HG03575 (cell line): ENCODE results near the gene ABCD2.
"Not testable (repeated sequence)": the region's sequence is repeated elsewhere in the genome, so short reads cannot be mapped to it uniquely, and the experiment has no call there.

Source experiments
- ATAC-seq: cut with Tn5 transposase; IDR thresholded peaks from one replicate; pipeline ENCODE4 v1.9.1; 2021; ENCODE audit not compliant: unreplicated experiment, insufficient number of reproducible peaks, low FRiP score; ENCODE audit errors: extremely low read depth

ABCD2 gene

GRCh38 chr12:39616666-39617065, 2.9 kb downstream of the ABCD2 start:
- ATAC-seq = no peak

- ATAC-seq = no peak
These were observed 3.4 kb downstream of the ABCD2 start for GRCh38 chr12:39616251-39616650.

DNA sequence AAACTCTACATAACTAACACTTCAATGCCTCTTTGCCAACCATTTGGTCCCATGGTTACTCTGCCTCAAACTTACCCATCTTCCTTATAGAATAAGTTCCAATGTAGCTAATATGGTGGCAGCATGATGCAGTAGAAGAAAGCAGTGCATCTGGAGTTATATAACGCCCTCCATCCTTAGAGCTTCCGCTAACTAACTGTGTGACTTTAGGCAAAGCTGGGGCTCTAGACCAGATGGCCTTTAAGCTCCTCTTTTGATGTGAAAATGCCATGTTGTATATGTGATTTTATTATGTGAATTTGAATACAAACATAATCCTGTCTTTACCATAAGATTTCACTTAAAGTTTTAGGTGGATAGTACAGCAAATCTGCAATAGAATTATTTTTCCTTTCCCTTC, 6.1 kb downstream of the ABCD2 start:
- no peak for ATAC-seq

GRCh38 chr12:39612250-39612649, 7.4 kb downstream of the ABCD2 start:
- no peak for ATAC-seq

DNA sequence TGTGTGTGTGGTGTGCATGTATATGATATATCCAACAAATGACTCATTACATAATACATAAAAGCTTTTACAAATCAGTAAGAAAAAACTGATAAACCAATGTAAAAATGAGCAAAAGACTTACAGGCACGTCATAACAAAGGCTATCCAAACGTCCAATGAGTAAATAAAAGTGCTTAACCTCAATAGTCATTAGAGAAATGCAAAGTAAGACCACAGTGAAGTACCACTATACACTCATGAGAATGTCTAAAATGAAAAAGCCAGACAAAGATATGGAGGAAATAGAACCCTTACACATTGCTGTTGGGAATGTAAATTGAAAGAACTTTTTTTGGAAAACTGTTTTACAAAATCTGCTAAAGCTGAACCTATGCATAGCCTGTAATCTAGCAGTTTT, 7.8 kb downstream of the ABCD2 start:
- no peak for ATAC-seq

DNA sequence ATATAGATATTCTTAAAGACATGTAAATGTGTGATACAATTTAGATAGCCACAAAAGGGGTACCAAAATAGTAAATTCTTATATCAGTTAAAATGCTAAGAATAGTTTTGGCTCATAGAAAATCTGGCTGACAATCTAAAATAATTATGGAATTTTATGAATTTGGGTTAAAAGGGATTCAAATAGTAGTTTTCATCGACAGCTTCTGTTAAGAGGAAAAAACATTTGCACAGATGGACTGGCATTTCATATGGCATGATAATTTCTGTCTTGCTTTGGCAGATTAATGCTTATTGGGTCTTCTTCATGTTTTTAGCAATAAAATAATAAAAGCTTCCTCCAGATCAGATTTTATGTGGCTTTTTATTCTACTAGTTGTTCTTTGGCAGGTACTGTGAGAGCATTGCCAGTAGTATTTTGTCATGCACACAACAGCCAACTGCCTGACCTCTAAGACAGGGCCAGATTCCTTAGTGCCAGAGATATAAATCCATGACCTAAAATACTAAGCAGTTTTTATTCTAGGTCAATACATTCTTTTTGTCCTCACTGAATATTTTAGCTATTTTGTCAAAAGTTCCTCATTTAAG, 9.1 kb downstream of the ABCD2 start:
- no peak for ATAC-seq

DNA sequence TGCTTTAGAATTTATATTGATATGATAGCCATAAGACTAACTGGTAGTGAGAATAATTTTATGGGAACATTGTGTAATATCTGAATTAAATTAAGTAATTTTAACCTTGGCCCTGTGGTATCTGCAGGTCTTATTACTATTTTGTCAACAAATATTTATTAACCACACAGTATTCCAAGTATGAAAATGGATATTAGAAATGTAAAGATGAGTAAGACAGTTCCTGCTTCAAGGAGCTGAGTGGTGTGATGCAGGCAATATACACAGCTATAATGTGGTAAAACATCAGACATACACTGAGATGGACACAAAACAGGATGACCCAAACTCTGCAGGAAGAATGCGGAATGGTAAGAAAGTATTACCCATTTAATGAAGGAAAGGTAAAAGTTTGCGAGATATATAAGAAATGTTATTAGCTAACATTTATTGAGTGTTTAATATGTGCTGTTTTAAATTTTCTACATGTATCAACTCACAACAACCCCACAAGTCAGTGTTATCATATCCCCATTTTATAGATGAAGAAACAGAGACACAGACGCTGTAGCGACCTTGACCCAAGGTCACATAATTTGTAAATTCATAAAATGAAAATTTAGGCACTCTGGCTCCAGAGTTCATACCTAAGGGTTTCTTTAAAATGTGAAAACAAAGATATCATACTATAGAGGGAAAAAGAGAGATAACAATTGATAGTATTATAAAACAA, 12.7 kb downstream of the ABCD2 start:
- ATAC-seq = no peak

DNA sequence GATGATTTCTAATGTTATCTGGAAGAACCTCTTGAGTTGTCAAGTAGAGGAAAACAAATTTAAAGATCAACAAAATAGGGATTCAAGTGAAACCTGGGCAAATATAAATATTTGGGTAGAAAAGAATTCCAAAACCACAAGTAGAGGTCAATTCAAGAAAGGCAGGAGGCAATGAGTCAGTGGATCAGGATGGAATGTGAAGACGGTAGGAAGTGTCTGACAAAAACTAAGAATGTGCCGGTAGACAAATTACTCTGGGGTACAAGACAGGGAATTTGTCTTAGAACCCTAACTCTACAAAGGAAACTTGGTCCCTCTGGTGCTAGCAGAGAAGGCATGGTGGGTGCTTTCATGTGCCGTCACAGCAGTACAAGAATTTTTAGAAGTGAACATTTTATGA, 13.6 kb downstream of the ABCD2 start:
- ATAC-seq = no peak

DNA sequence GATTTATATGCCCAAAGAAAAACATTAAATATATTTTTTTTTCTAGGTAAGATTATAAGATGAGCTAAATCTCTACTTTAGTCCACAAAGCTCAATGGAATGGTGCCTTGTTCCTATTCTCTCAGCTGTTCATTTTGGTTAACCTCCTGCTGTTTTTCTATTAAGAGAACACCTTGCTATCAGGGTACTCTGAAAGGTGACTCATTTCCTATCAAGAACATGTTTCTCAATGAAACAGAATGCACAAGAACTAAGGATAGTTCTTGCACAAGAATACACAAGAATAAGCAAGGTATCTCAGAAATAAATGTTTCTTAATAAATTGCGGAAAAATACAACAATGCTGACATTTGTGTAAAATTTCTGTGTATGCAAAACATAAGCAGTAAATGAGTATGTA, 14.1 kb downstream of the ABCD2 start:
- no peak for ATAC-seq

- no peak for ATAC-seq
These were observed 16.5 kb downstream of the ABCD2 start for GRCh38 chr12:39603065-39603464.

- not testable (repeated sequence) for ATAC-seq
These were observed 17.7 kb downstream of the ABCD2 start for GRCh38 chr12:39601951-39602350.

GRCh38 chr12:39595928-39596327, 23.7 kb downstream of the ABCD2 start:
- ATAC-seq = no peak

GRCh38 chr12:39592295-39592694, 27.3 kb downstream of the ABCD2 start:
- ATAC-seq = no peak

DNA sequence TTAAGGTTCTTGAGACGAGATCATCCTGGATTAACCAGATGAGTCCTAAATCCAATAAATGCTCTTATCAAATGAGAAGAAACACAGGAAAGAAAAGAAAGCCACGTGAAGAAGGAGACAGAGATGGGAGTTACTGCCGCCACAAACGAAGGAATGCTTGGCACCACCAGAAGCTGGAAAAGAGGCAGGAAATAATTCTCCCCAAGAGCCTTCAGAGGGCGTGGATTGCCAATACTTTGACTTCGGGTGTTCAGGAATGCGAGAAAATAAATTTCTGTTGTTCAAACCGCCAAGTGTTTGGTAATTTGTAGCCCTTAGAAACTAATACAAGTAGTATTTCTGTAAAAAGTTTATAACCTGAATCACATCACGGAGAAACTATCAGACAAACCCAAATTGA, 31.3 kb downstream of the ABCD2 start:
- no peak for ATAC-seq

DNA sequence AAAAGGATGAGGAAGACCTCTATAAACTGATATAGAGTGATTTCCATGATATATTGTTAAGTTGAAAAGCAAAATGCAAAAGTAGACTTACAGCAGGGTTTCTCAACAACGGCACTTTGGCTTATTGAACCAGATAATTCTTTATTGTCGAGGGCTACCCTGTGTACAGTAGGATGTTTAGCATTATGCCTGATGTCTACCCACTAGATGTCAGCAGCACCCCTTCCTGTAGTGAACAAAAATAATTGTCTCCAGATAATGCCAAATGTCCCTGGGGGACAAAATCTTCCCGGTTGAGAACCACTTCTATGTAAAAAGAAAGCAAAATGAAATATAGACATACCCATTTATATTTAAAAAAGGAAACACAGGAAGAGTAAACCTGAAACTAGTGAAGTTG, 32.4 kb downstream of the ABCD2 start:
- ATAC-seq = no peak

DNA sequence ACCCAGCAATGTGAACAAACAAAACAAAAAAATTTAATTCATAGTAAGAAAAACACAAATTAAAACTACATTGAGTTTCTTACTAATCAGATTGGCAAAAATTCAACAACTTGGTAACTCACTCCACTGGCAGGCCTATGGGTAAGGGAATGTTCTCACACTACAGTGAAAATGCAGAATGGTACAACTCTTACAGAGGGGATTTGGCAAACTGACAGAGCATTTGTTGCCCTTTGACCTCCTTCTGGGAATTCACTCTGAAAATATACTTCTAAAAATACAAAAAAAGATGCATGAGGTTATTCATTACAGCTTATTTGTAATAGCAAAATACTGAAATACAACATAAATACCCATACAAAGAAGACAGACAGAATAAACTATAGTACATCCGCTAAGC, 32.8 kb downstream of the ABCD2 start:
- ATAC-seq = no peak

- ATAC-seq = no peak
These were observed 38.0 kb downstream of the ABCD2 start for GRCh38 chr12:39581592-39581991.

GRCh38 chr12:39575498-39575875, 44.1 kb downstream of the ABCD2 start:
- ATAC-seq = no peak

- ATAC-seq = no peak
These were observed 44.7 kb downstream of the ABCD2 start for GRCh38 chr12:39574785-39575497.

DNA sequence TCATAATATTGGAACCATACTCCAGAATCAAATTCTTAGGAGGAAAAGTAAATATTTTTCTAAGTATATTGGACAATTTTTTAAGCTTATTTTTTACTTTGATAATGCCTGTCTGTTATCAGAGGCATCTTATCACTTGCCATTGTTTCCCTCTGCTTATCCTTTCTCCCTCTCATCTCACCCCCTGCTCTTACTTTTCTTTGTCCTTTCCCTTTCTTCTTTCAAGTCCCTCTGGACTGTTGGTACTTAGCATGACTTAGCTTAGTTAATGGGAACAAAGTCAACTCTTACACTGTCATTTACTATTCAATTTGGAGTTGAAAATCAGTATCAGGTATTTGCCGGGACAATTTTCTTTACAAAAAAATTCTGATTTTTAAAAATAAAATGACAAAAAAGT, 45.2 kb downstream of the ABCD2 start:
- no peak for ATAC-seq
